NT2/D1 (cell line): ENCODE measurements around the gene CCDC91.

Experiments used
- SUZ12 ChIP-seq: IDR thresholded peaks from 2 replicates; pipeline ENCODE4 v1.6.1; 2011; ENCODE audit not compliant: insufficient read length, insufficient read depth; ENCODE audit errors: extremely low read depth
- YY1 ChIP-seq: IDR thresholded peaks from 2 replicates; pipeline ENCODE4 v1.6.1; 2011; ENCODE audit not compliant: insufficient read length, insufficient read depth
- ZNF274 ChIP-seq: IDR thresholded peaks from 2 replicates; pipeline ENCODE4 v1.6.1; 2011; ENCODE audit warnings: mild to moderate bottlenecking, low read depth, low read length

DNA sequence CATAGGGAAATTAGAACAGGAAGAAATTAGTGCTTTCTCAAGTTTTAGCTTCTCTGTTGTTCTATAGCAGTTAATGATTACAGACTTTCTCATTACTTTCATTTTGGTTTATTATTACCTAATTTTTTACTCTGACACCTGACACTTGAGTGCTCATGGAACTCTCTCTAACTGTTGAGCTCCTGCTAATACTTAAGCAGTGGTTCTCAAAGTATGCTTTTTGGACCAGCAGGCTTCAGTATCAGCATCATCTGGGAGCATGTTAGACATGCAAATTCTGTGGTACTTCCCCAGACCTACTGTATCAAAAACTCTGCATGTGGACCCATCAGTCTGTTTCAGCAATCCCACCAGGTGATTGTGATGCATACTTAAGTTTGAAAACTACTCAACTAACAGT, 235.3 kb downstream of the CCDC91 start:
- no peak for TF ChIP-seq ZNF274
- no peak for TF ChIP-seq SUZ12
- TF ChIP-seq YY1, result no peak
